Posterior cingulate gyrus (tissue), 11 donors: Measurements from ENCODE around the gene ACADVL.

Source experiments
- DNase-seq, 10 donors: peaks; one replicate each; pipeline versions ENCODE4 v3.0.0 to v3.0.0-alpha.2; 2020 to 2021; ENCODE audit warnings: mixed read lengths in 3 of 10
- intact Hi-C: fragments of 100-400 bp; cut with DNase I; formaldehyde crosslinking; loops from one replicate; pipeline ENCODE4 v1.15.1; 2023

The ACADVL gene

GRCh38 chr17:7215652-7216180 lies 4.0 kb upstream of the ACADVL start:
- intact Hi-C loops, result no loop called here
- no peak for DNase-seq

GRCh38 chr17:7216242-7217112 lies 3.3 kb upstream of the ACADVL start:
- peak in 1 of 10 donors; percentile 13 for DNase-seq
- intact Hi-C loops, result no loop called here

GRCh38 chr17:7217113-7217987 lies 2.4 kb upstream of the ACADVL start:
- peak in 5 of 10 donors; percentile 57 to 90 (median 67) for DNase-seq
- intact Hi-C loops, result no loop called here

- intact Hi-C loops, result no loop called here
- peak in 2 of 10 donors; percentile 22 to 74 for DNase-seq
Observed at GRCh38 chr17:7218166-7218565, 1.6 kb upstream of the ACADVL start.

GRCh38 chr17:7218758-7219157 lies 980 bp upstream of the ACADVL start:
- DNase-seq, result peak in 1 of 10 donors; percentile 13
- intact Hi-C loops, result no loop called here

GRCh38 chr17:7219229-7219811 lies 418 bp upstream of the ACADVL start:
- intact Hi-C loops, result no loop called here
- DNase-seq, result peak in 1 of 10 donors; percentile 0

- intact Hi-C loops, result no loop called here
- DNase-seq, result peak in 4 of 10 donors; percentile 43 to 93 (median 58)
Observed at GRCh38 chr17:7220593-7221277, 997 bp downstream of the ACADVL start.

GRCh38 chr17:7221278-7222092 lies 1.7 kb downstream of the ACADVL start:
- intact Hi-C loops, result no loop called here
- DNase-seq, result peak in 2 of 10 donors; percentile 16 to 64

GRCh38 chr17:7222093-7222971 lies 2.6 kb downstream of the ACADVL start:
- intact Hi-C loops, result no loop called here
- peak in 2 of 10 donors; percentile 20 to 70 for DNase-seq

GRCh38 chr17:7222972-7223292 lies 3.2 kb downstream of the ACADVL start:
- intact Hi-C loops, result no loop called here
- peak in 1 of 10 donors; percentile 24 for DNase-seq

- intact Hi-C loops, result no loop called here
- no peak for DNase-seq
Observed at GRCh38 chr17:7223375-7223774, 3.6 kb downstream of the ACADVL start.

GRCh38 chr17:7224110-7224509 lies 4.4 kb downstream of the ACADVL start:
- DNase-seq, result peak in 3 of 10 donors; percentile 24 to 80 (median 79)
- intact Hi-C loops, result no loop called here

GRCh38 chr17:7224661-7225111 lies 4.9 kb downstream of the ACADVL start:
- peak in 3 of 10 donors; percentile 22 to 72 (median 70) for DNase-seq
- intact Hi-C loops, result no loop called here

GRCh38 chr17:7225711-7226331 lies 6.1 kb downstream of the ACADVL start:
- intact Hi-C loops, result no loop called here
- peak in 1 of 10 donors; percentile 77 for DNase-seq

- intact Hi-C loops, result no loop called here
Observed at GRCh38 chr17:7226721-7227710, 7.3 kb downstream of the ACADVL start.

GRCh38 chr17:7228920-7229319 lies 9.2 kb downstream of the ACADVL start:
- intact Hi-C loops, result no loop called here
- DNase-seq, result peak in 1 of 10 donors; percentile 52

More at GRCh38 chr17:7226721-7227710, 7.3 kb downstream of the ACADVL start:
- peak in 1 of 10 donors; percentile 84 for DNase-seq
